GM19395 (cell line): ENCODE results near the gene TACC3.
A peak's percentile ranks its signal among the peaks of the same experiment; 100 is the strongest.
"Not testable (repeated sequence)": the region's sequence is repeated elsewhere in the genome, so short reads cannot be mapped to it uniquely, and the experiment has no call there.

Experiments
- ATAC-seq: cut with Tn5 transposase; IDR thresholded peaks from one replicate; pipeline ENCODE4 v1.9.1; 2021; ENCODE audit warnings: mild to moderate bottlenecking, moderate library complexity; ENCODE audit not compliant: unreplicated experiment

TACC3 gene

GRCh38 chr4:1701671-1702070 is 19.6 kb upstream of the TACC3 start:
- ATAC-seq = not testable (repeated sequence)

GRCh38 chr4:1703867-1704266 is 17.5 kb upstream of the TACC3 start:
- ATAC-seq = no peak

GRCh38 chr4:1705732-1706131 is 15.6 kb upstream of the TACC3 start:
- ATAC-seq = no peak

GRCh38 chr4:1706358-1706757 is 15.0 kb upstream of the TACC3 start:
- ATAC-seq = no peak

- no peak for ATAC-seq
These were observed 12.7 kb upstream of the TACC3 start for GRCh38 chr4:1708581-1708980.

- no peak for ATAC-seq
These were observed 10.2 kb upstream of the TACC3 start for GRCh38 chr4:1711055-1711570.

- peak; percentile 3 for ATAC-seq
These were observed 9.6 kb upstream of the TACC3 start for GRCh38 chr4:1711571-1712215.

- peak; percentile 80 for ATAC-seq
These were observed 8.9 kb upstream of the TACC3 start, which contains the start of gene SLBP for GRCh38 chr4:1712216-1713002. Gene SLBP (minus strand): TSS chr4:1712319. CDS start chr4:1712188, 131 bp downstream.

- ATAC-seq = peak; percentile 18
These were observed 8.1 kb upstream of the TACC3 start for GRCh38 chr4:1713003-1713851.

GRCh38 chr4:1714303-1715001 is 6.9 kb upstream of the TACC3 start:
- ATAC-seq = no peak

- no peak for ATAC-seq
These were observed 6.1 kb upstream of the TACC3 start for GRCh38 chr4:1715002-1715758.

GRCh38 chr4:1716065-1716945 is 5.0 kb upstream of the TACC3 start:
- no peak for ATAC-seq

GRCh38 chr4:1717129-1718094 is 3.9 kb upstream of the TACC3 start:
- ATAC-seq = no peak

GRCh38 chr4:1718095-1718850 is 3.0 kb upstream of the TACC3 start:
- ATAC-seq = no peak

GRCh38 chr4:1720163-1720983 is 948 bp upstream of the TACC3 start:
- ATAC-seq = peak; percentile 15
